K562 (cell line): Measurements from ENCODE around the gene SAMD8. TPM values are rescaled to one million over a fixed set of nuclear protein-coding genes. Genes with fewer than 3 reads are reported as not detected.

ENCODE experiments used
- CHD7 ChIP-seq: fragments of 200-600 bp; sonication (generic); IDR thresholded peaks from one replicate; pipeline ENCODE4 v1.6.1; 2012; ENCODE audit warnings: mild to moderate bottlenecking, low read depth, low read length, inconsistent platforms
- GABPA ChIP-seq: fragments of 200-800 bp; sonication (Bioruptor generic); conservative IDR thresholded peaks from 2 replicates; pipeline ENCODE4 v1.6.1; 2016; ENCODE audit warnings: low read depth, missing genetic modification characterization, missing compliant biosample characterization
- KAT8 ChIP-seq: fragments of 450-650 bp; IDR thresholded peaks from 2 replicates; pipeline ENCODE4 v1.6.1; 2016; ENCODE audit warnings: low read depth, mild to moderate bottlenecking
- PHB ChIP-seq: fragments of 250-450 bp; sonication (Bioruptor Pico); IDR thresholded peaks from 2 replicates; pipeline ENCODE4 v1.5.0; 2021
- POLR3A ChIP-seq: IDR thresholded peaks from 2 replicates; pipeline ENCODE4 v1.6.1; 2011; ENCODE audit warnings: borderline replicate concordance, mild to moderate bottlenecking, moderate library complexity; ENCODE audit not compliant: insufficient read length, insufficient read depth; ENCODE audit errors: extremely low read depth
- PPARD ChIP-seq: fragments of 250-450 bp; sonication (Bioruptor Pico); IDR thresholded peaks from 2 replicates; pipeline ENCODE4 v1.8.0; 2022; ENCODE audit warnings: inconsistent platforms, mild to moderate bottlenecking, moderate library complexity
- RBFOX2 ChIP-seq: fragments of 200-400 bp; formaldehyde crosslinking; IDR thresholded peaks from 2 replicates; pipeline ENCODE4 v1.6.1; 2017; ENCODE audit warnings: low read depth, mild to moderate bottlenecking, low read length, moderate library complexity
- RBM14 ChIP-seq: fragments of 200-400 bp; formaldehyde crosslinking; IDR thresholded peaks from 2 replicates; pipeline ENCODE4 v1.6.1; 2018; ENCODE audit warnings: low read depth, mild to moderate bottlenecking, low read length, moderate library complexity, borderline replicate concordance; ENCODE audit not compliant: insufficient read depth
- RHOXF2B ChIP-seq: fragments of 250-450 bp; sonication (Bioruptor Pico); conservative IDR thresholded peaks from 2 replicates; pipeline ENCODE4 v1.5.1; 2021
- SIX5 ChIP-seq, 2 experiments: IDR thresholded peaks; 2 replicates each; pipeline ENCODE4 v1.6.1; 2011; ENCODE audit warnings: low read length in 2 of 2, borderline replicate concordance in 1 of 2, low read depth in 1 of 2, mild to moderate bottlenecking in 1 of 2, moderate library complexity in 1 of 2; ENCODE audit not compliant: insufficient read depth in 1 of 2
- ZFP30 ChIP-seq: fragments of 250-450 bp; sonication (Bioruptor Pico); IDR thresholded peaks from 2 replicates; pipeline ENCODE4 v1.8.0; 2022; ENCODE audit warnings: moderate library complexity, mild to moderate bottlenecking, inconsistent platforms, borderline replicate concordance
- ZFPM2 ChIP-seq: fragments of 250-450 bp; sonication (Bioruptor Pico); IDR thresholded peaks from 2 replicates; pipeline ENCODE4 v1.5.1; 2022; ENCODE audit warnings: mild to moderate bottlenecking
- ZNF174 ChIP-seq: fragments of 250-450 bp; sonication (Bioruptor Pico); IDR thresholded peaks from 2 replicates; pipeline ENCODE4 v1.4.0; 2020; ENCODE audit warnings: mild to moderate bottlenecking
- ZNF354B ChIP-seq: fragments of 250-450 bp; sonication (Bioruptor Pico); IDR thresholded peaks from 2 replicates; pipeline ENCODE4 v1.4.0; 2020
- ZNF408 ChIP-seq: fragments of 250-450 bp; sonication (Bioruptor Pico); IDR thresholded peaks from 2 replicates; pipeline ENCODE4 v1.4.0; 2020; ENCODE audit warnings: low read depth, mild to moderate bottlenecking, moderate library complexity
- polyA plus RNA-seq, 8 experiments: library from polyadenylated mRNA; depleted of rRNA in 4 of 8; stranded (reverse) in 5 of 8; unstranded in 3 of 8; fragments of >200 nt; fragmentation: Nextera tagmentation in 2 of 8; fragmentation: Illumina TruSeq in 1 of 8; extraction: Ambion mirVana in 2 of 8; extraction: Trizol in 1 of 8; gene quantifications; 2 replicates each; pipeline versions ENCODE4 v1.2.1 to v1.2.3, GENCODE V29; 2011 to 2014; ENCODE audit warnings: inconsistent platforms in 1 of 8, missing spikeins in 1 of 8
- total RNA-seq, 7 experiments: library from RNA; depleted of rRNA in 6 of 7; stranded (reverse); fragments of >200 nt in 6 of 7; fragmentation: Illumina TruSeq in 2 of 7; extraction: Trizol in 2 of 7; gene quantifications; 2 replicates each; pipeline versions ENCODE4 v1.2.1 to v1.2.3, GENCODE V29; 2011 to 2021; ENCODE audit warnings: low replicate concordance in 1 of 7
- TF ChIP-seq, protein P1 (sequence below): fragments of 450-650 bp; formaldehyde crosslinking; IDR thresholded peaks from 2 replicates; pipeline ENCODE4 v1.4.0; 2020; ENCODE audit warnings: mild to moderate bottlenecking

Gene SAMD8
- total and polyA plus RNA-seq, 9 of the 15 experiments (the other 6 are each of a cell fraction or from before 2014, with no cell fraction given): 2.7 to 16.1 (median 6.2) TPM

GRCh38 chr10:75191821-75192568 lies 80.5 kb downstream of the SAMD8 start (continued):
- TF ChIP-seq PHB (CRISPR knock-in tag) (no peak), RHOXF2B (CRISPR knock-in tag) (no peak), ZFP30 (CRISPR knock-in tag) (no peak), GABPA (tag) (no peak; the same call in 1 of the 2 replicates), CHD7 (no peak), ZNF354B (CRISPR knock-in tag) (no peak), RBM14 (no peak), RBFOX2 (no peak), PPARD (CRISPR knock-in tag) (no peak), ZNF174 (CRISPR knock-in tag) (no peak), POLR3A (no peak), ZFPM2 (CRISPR knock-in tag) (no peak), KAT8 (no peak), ZNF408 (no peak), SIX5 (IDR thresholded peaks at IDR 0.05; ENCODE audit: borderline replicate concordance in 1 of 2, insufficient read depth in 1 of 2, low read depth in 1 of 2, low read length in 2 of 2) (no peak)
- TF ChIP-seq, protein P1, sequence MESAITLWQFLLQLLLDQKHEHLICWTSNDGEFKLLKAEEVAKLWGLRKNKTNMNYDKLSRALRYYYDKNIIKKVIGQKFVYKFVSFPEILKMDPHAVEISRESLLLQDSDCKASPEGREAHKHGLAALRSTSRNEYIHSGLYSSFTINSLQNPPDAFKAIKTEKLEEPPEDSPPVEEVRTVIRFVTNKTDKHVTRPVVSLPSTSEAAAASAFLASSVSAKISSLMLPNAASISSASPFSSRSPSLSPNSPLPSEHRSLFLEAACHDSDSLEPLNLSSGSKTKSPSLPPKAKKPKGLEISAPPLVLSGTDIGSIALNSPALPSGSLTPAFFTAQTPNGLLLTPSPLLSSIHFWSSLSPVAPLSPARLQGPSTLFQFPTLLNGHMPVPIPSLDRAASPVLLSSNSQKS (CRISPR knock-in tag): no peak
